Muscle of back (tissue), 11 donors: ENCODE data around the gene FRYL. TPM values are rescaled to one million over a fixed set of nuclear protein-coding genes. Genes with fewer than 3 reads are reported as not detected.

Source experiments
- DNase-seq, 3 donors: peaks; one replicate each; pipeline versions ENCODE4 v3.0.0 to v3.0.0-alpha.2; 2013
- polyA plus RNA-seq, 10 donors: library from polyadenylated mRNA; unstranded; fragments of 120-200 nt; gene quantifications; one replicate each; pipeline ENCODE4 v1.2.1, GENCODE V29; 2013; ENCODE audit not compliant: insufficient read length in 10 of 10

Gene FRYL
- polyA plus RNA-seq, 10 donors: 17.1 to 36.9 (median 24.3) TPM

- DNase-seq: no peak
Measured at GRCh38 chr4:48558026-48558425, 222.1 kb downstream of the FRYL start.

DNA sequence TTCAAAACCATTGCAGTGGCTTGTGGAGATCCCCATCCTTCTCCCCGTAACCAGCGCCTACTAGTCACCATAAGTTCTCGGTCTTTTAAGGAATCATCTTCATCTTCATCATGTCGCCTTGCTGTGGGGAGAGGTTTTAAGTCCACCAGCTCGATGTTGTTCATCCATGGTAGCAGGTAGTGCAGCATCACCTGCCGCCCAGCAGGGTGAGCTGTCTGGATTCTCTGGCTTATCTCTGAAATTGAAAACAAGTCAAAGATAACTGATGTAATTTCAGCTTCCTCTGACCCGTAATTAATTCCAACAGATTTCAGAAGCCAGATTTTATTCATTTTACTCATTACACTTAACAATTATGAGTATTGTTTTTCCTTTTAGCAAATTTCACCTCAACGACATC is 222.6 kb downstream of the FRYL start:
- no peak for DNase-seq

- DNase-seq: no peak
Measured at GRCh38 chr4:48556268-48556667, 223.8 kb downstream of the FRYL start.

GRCh38 chr4:48554606-48555005 is 225.5 kb downstream of the FRYL start:
- no peak for DNase-seq

DNA sequence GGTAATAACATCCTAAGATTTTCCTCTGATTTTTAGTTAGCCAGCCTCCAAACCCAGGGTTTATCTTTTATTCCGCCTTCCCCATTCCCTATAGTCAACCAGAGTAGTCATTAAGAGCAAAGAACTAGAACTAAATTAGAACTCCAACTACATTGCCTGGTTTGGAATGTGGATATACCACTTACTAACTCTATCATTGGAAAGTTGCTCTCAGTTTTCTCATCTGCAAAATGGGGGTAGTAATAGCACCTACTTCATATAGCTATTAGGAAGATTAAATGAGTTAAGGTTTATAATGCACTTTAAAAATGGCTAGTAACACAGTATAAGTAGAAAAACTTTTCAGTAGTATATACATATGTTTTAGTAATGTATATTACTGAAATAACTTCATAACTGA is 226.4 kb downstream of the FRYL start:
- no peak for DNase-seq

DNA sequence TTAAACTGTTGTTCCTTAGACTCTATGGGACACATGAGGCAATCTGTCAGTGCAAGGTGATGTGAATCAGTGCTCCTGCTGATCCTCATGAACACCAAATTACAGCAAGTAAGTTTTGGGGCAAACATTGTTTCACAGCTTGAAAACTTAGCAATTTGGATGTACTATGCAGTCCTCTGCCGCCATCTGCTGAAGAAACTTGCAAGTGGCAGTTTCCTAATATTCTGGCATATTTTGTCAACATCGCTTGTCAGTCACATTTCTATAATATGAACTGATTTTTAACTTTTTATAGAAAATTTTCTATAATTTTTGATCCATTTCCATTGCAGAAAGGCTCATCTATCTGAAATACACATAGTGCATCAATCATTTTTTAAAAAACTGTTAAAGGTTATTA is 233.7 kb downstream of the FRYL start:
- DNase-seq: peak; percentile 16 to 58 (median 30)

DNA sequence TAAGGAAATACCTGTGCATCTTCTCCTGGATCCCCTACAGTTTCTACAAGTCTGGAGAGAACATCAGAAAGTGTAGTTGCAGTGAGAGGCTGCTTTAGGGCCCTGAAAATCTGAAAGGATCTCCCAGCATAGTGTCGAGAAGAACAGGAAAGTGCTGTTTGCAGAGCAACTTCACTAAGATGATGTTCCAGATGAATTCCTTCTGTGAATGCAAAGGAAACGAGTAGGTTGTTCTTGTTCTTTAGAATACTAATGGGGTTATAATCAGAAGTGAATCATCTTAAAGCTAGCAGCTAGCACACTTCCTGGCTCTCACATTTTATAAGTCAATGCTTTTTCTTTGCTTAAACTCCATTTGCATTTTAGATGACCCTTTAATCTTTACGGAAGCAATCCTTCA is 236.3 kb downstream of the FRYL start:
- DNase-seq: no peak

DNA sequence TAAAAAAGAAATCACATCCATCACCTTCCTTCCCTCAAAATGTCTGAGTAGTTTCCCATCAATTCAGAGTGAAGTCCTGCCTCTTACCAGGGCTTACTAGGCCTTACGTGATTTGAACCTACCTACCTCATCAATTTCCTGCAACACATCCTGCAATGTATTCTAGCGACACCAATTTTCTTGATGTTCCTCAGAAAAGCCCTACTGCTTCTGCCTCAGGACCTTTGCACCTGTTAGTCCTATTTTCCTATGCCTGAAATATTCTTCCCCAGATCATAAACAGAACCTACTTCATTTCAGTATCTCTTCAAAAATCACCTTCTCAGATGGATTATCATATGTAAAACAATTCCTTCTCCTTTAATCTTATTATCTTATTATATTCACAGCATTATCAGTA is 237.2 kb downstream of the FRYL start:
- no peak for DNase-seq

- no peak for DNase-seq
Measured at GRCh38 chr4:48539597-48539996, 240.5 kb downstream of the FRYL start.

GRCh38 chr4:48538358-48538757 is 241.7 kb downstream of the FRYL start:
- DNase-seq: no peak

GRCh38 chr4:48526406-48526805 is 253.7 kb downstream of the FRYL start:
- DNase-seq: no peak

GRCh38 chr4:48518143-48518542 is 261.9 kb downstream of the FRYL start:
- no peak for DNase-seq

DNA sequence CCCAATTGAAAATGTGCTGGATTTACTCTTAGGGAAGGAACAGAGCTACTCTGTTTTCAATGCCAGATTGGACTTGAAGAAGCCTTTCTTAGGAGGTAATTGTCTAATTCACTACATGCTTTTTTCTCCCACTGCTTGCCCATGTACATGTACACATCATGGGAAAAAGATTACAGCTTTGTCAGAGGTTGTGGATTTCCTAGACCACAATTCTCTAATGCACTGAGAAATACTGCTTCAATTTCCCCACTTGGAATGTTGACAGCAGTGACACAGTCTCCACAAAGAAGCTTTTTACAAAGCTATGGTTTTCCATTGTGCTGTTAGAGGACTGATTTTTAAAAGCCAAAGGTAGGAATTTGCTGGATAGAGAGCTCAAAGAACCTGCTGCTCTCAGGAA is 270.5 kb downstream of the FRYL start:
- DNase-seq: no peak

- no peak for DNase-seq
Measured at GRCh38 chr4:48506716-48507115, 273.4 kb downstream of the FRYL start.

- no peak for DNase-seq
Measured at GRCh38 chr4:48504352-48504751, 275.7 kb downstream of the FRYL start.

- DNase-seq: no peak
Measured at GRCh38 chr4:48504026-48504330, 276.1 kb downstream of the FRYL start.

GRCh38 chr4:48503233-48504025 is 276.6 kb downstream of the FRYL start:
- DNase-seq: no peak

DNA sequence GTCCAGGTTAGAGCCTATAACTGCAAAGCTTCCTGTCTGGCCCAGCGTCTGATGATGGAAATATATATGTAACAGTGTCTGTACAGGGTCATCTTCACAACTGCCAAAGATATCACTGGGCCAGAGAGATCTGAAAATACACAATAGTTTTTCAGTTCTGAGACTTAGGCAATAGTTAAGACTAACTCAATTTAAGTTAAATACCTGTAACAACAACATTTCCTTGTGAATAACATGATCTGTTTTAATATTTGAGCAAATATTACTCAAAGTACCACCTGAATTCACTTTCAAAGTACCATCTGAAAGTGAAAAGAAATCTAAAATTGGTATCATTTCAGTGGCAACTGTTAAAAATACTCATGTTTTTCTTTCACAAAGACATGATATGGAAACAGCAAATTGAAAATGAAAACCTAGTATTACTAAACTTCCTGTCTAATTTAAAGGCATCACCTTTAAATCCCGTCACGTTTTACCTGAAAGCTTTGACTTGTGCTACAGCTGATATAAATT is 280.5 kb downstream of the FRYL start:
- no peak for DNase-seq

DNA sequence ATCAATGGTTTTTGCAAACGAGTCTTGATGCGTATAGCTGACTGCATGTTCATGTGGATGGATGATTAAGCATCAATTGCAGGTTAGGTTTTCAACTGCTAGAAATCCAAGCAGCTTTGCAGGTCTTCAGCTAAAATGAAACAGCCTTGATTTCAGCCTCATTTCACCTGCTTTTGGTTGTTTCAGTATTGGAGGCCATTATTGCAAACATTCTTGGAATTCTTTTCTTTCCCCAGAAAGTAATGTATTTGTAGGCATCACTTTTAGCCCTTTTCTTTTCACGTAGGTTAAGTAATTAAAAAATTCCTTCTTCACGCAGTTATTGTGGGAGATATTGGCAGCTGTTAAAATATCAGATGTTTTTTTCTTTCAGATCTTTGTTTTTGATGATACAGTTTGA is 281.2 kb downstream of the FRYL start:
- no peak for DNase-seq

DNA sequence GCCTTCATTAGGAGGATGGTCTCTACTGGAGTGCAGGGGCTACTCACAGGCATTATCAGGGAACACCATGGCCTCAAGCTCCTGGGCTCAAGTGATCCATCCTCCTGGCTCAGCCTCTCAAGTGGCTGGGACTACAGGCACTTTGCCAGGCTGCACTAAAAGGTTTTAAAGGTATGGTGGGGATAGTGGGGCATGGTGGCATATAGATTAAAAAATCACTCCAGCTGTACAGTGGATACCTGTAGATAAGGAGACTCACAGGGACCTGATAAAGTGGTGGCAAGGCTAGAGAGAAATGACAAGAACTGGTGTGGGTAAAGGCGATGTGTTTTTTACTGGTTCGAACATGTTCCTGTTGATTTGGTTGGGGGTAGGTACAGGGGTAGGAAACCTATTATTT is 284.1 kb downstream of the FRYL start:
- DNase-seq: no peak

DNA sequence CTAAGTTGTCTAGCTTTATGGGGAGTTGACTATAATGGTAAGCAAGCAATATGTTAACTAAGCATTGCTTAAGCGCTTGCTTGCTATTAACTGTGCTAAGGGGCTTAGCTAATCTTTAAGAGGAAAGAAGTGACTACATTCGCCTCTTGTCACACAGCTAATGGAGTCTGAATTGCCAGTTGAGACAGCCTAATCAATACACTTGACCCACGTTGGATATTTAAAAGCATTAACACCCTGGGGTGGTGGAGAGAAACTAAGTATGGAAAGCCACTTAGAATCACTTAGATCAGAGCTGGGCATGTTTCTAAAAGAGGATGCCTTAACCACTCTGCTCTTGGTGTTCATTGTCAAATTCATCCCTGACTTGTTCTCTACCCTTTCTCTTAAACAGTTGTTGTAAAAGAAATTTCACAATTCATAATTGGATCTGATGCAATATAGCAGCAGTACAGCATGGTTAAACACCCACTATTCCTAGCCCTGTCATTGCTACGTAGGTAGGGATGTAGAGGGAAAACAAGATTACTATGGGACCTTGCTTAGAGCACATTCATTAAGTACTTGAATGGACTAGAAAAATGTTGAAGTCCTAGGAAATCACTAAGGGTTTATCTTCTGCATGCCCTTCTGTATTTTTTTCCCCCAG is 286.5 kb downstream of the FRYL start:
- no peak for DNase-seq

DNA sequence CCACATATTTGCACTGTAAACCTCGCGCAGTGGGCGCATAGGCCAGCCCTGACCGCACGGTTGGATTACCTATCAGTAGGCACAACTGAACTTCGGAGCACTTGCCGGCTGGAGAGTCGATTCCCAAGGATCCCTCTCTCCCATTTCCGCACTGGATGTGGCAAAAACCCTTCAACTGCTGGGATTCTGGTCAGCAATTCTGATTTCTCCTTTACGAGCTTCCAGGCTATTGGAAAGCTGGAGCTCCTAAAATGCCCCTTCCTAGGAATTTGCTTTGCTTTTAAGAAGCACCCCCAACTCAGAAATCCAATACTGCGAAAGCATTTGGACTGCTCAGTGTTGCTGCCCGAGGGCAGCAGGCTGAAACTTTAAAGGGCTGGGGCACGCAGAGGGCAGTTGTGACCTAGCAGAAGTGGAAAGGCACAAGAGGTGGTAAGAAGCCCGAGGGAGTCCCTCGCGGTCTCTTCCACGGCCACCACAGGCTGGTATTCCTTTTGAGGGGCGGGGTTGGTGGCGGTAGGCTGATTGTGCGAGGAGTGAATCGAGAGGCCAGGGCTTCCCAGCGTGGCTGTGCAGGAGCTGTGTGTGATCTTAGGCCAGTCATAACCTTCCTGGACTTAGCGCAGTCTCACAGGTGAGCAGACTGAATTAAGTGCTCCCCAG is 288.4 kb downstream of the FRYL start:
- no peak for DNase-seq
